AG04449 (cell line): ENCODE results near the gene KRT86.
"Not testable (repeated sequence)": the region's sequence is repeated elsewhere in the genome, so short reads cannot be mapped to it uniquely, and the experiment has no call there.

Source experiments
- CTCF ChIA-PET: fragments of 350-600 bp; formaldehyde crosslinking; extraction: SDS; loops from one replicate; lab custom pipeline; 2021; ENCODE audit warnings: antibody characterized with exemption; lab: Yijun Ruan, JAX
- POLR2A ChIA-PET: fragments of 400-600, 350-600 bp; formaldehyde crosslinking; extraction: SDS; loops from one replicate; lab custom pipeline; 2020; ENCODE audit warnings: antibody characterized with exemption, inconsistent platforms; lab: Yijun Ruan, JAX
- DNase-seq: peaks from one replicate; pipeline ENCODE4 v3.0.0-alpha.2; 2010; ENCODE audit warnings: low read depth, low spot score
- H3K4me3 ChIP-seq: 2 replicates; pipeline ENCODE4 v1.5.1; 2011; ENCODE audit warnings: low read depth, mild to moderate bottlenecking, control low read depth, low read length
- TF ChIP-seq, protein P1 (sequence below): IDR thresholded peaks from one replicate; pipeline ENCODE4 v1.5.1; 2011; ENCODE audit warnings: mild to moderate bottlenecking, moderate library complexity, low read length, control low read depth, inconsistent platforms; ENCODE audit not compliant: insufficient read depth; ENCODE audit errors: missing control alignments

KRT86 gene

DNA sequence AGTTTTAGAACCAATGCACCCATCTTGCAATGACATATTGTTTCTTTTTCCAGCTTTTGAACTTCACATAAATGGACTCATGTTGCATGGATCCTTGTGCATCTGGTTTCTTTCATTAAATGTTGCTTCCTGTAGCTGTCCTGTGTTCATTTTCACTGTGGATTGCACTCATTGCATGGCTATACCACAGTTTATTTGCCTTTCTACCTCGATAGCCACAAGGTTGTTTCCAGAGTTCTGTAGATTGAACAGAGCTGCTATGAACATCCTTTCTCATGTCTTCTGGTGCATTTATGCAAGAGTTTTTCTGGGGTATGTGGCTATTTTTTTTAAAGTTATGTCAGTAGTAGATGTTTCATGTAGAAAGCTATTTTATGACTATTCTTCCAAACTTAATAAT, 20.4 kb downstream of the KRT86 start:
- TF ChIP-seq, protein P1, sequence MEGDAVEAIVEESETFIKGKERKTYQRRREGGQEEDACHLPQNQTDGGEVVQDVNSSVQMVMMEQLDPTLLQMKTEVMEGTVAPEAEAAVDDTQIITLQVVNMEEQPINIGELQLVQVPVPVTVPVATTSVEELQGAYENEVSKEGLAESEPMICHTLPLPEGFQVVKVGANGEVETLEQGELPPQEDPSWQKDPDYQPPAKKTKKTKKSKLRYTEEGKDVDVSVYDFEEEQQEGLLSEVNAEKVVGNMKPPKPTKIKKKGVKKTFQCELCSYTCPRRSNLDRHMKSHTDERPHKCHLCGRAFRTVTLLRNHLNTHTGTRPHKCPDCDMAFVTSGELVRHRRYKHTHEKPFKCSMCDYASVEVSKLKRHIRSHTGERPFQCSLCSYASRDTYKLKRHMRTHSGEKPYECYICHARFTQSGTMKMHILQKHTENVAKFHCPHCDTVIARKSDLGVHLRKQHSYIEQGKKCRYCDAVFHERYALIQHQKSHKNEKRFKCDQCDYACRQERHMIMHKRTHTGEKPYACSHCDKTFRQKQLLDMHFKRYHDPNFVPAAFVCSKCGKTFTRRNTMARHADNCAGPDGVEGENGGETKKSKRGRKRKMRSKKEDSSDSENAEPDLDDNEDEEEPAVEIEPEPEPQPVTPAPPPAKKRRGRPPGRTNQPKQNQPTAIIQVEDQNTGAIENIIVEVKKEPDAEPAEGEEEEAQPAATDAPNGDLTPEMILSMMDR = no peak
- no peak for DNase-seq
- H3K4me3 ChIP-seq = no peak overlapping the region
- ChIA-PET POLR2A (interaction anchor here (0.7 kb wide), 1 partner anchor 104 kb away, joined by 3 read pairs; no protein-coding TSS in a partner anchor), CTCF (interaction anchor here (0.8 to 5.5 kb wide), 12 partner anchors 9 to 576 kb away, joined by 3 to 30 read pairs (median 4); no protein-coding TSS in a partner anchor)

DNA sequence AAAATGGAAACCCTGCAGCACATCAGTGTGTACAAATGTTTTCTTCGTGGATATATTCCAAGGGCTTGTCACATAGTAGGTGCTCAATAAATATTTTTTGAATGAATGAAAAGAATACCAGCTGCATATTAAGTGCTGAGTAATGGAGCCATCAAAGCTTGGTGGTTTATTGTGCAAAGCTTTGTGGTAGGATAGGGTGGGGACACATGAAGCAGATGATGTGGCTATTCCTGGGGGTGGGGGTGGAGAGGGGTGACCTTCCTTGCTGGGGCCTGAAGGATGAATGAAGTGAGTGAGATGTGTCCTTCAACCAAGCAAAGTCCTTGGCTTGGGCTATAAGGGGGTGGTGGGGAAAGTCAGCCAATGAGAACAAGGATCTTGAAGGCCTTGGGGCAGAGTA, 21.2 kb downstream of the KRT86 start:
- ChIA-PET CTCF (interaction anchor here (1.1 to 5.5 kb wide), 6 partner anchors 10 to 174 kb away, joined by 3 to 30 read pairs (median 8); no protein-coding TSS in a partner anchor), POLR2A (interaction anchor here (0.6 kb wide), 1 partner anchor 1602 kb away, joined by 3 read pairs; no protein-coding TSS in a partner anchor)
- DNase-seq = no peak
- no peak overlapping the region for H3K4me3 ChIP-seq
- TF ChIP-seq, protein P1 = no peak

- ChIA-PET POLR2A (interaction anchor here (0.6 kb wide), 1 partner anchor 1603 kb away, joined by 3 read pairs; no protein-coding TSS in a partner anchor), CTCF (interaction anchor here (0.8 to 5.5 kb wide), 4 partner anchors 11 to 684 kb away, joined by 3 to 30 read pairs (median 10); no protein-coding TSS in a partner anchor)
Observed at GRCh38 chr12:52296572-52297215, 22.2 kb downstream of the KRT86 start.

GRCh38 chr12:52298677-52299190, 24.3 kb downstream of the KRT86 start:
- CTCF ChIA-PET = interaction anchor here (1.0 to 5.5 kb wide), 5 partner anchors 9 to 29 kb away, joined by 3 to 30 read pairs (median 9); no protein-coding TSS in a partner anchor
- DNase-seq = no peak
- TF ChIP-seq, protein P1 = no peak
- H3K4me3 ChIP-seq = no peak overlapping the region
- POLR2A ChIA-PET = no interaction called here

More at GRCh38 chr12:52296572-52297215, 22.2 kb downstream of the KRT86 start:
- no peak overlapping the region for H3K4me3 ChIP-seq
- TF ChIP-seq, protein P1 = no peak
- DNase-seq = no peak

GRCh38 chr12:52300796-52301691, 26.6 kb downstream of the KRT86 start:
- TF ChIP-seq, protein P1 = no peak
- ChIA-PET CTCF (no interaction called here), POLR2A (no interaction called here)
- H3K4me3 ChIP-seq = no peak overlapping the region
- no peak for DNase-seq

GRCh38 chr12:52301721-52302120, 27.3 kb downstream of the KRT86 start:
- CTCF ChIA-PET, H3K4me3 ChIP-seq: not testable (repeated sequence)

GRCh38 chr12:52302242-52302914, 27.9 kb downstream of the KRT86 start:
- H3K4me3 ChIP-seq, CTCF ChIA-PET, DNase-seq, POLR2A ChIA-PET: not testable (repeated sequence)

More at GRCh38 chr12:52301721-52302120, 27.3 kb downstream of the KRT86 start:
- DNase-seq, POLR2A ChIA-PET: not testable (repeated sequence)

DNA sequence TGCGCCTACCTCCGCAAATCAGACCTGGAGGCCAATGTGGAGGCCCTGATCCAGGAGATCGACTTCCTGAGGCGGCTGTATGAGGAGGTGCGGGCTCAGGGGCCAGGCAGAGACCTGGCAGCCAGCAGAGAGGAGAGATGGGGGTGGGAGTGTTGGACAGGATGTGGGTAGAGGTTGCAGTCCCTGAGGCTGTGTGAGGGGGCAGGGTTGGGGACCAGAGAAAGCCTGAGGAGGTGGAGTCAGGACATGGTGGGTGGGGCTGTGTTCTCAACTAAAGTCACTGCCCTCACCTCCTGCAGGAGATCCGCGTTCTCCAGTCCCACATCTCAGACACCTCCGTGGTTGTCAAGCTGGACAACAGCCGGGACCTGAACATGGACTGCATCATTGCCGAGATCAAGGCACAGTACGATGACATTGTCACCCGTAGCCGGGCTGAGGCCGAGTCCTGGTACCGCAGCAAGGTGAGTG, 30.5 kb downstream of the KRT86 start:
- H3K4me3 ChIP-seq, DNase-seq, POLR2A ChIA-PET: not testable (repeated sequence)
- CTCF ChIA-PET = interaction anchor here (2.1 to 9.5 kb wide), 2 partner anchors 10 to 19 kb away, joined by 6 to 182 read pairs; partner anchors contain the start of gene KRT83
